ENCODE data around the gene KATNB1.

The KATNB1 gene, protein sequence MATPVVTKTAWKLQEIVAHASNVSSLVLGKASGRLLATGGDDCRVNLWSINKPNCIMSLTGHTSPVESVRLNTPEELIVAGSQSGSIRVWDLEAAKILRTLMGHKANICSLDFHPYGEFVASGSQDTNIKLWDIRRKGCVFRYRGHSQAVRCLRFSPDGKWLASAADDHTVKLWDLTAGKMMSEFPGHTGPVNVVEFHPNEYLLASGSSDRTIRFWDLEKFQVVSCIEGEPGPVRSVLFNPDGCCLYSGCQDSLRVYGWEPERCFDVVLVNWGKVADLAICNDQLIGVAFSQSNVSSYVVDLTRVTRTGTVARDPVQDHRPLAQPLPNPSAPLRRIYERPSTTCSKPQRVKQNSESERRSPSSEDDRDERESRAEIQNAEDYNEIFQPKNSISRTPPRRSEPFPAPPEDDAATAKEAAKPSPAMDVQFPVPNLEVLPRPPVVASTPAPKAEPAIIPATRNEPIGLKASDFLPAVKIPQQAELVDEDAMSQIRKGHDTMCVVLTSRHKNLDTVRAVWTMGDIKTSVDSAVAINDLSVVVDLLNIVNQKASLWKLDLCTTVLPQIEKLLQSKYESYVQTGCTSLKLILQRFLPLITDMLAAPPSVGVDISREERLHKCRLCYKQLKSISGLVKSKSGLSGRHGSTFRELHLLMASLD

GRCh38 chr16:57735755-57736418 is at the start of gene KATNB1:
Gene KATNB1, plus strand, starts transcription at chr16:57735770. Its CDS starts 1,474 bp downstream, at chr16:57737244.
- peak; percentile 42 for DNase-seq

DNA sequence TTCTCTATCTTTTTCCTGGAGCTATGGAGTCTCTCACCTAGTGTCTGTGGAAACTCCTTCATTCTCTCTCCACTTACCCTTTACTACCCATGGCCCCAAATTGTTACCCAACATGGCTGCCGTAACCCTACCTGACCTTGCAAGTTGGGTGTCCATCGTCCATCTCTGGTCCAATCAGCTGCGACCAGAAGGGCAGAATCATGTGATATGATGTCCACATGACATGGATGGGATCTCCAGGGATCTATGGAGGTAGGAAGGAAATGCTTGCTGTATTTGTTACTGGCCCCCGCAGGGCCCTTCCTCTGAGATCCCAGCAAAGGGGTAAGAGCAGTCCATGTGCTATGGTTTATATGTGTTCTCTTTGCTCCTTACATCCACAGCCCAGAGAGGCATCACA is 49.0 kb upstream of the KATNB1 start:
- no peak for DNase-seq

DNA sequence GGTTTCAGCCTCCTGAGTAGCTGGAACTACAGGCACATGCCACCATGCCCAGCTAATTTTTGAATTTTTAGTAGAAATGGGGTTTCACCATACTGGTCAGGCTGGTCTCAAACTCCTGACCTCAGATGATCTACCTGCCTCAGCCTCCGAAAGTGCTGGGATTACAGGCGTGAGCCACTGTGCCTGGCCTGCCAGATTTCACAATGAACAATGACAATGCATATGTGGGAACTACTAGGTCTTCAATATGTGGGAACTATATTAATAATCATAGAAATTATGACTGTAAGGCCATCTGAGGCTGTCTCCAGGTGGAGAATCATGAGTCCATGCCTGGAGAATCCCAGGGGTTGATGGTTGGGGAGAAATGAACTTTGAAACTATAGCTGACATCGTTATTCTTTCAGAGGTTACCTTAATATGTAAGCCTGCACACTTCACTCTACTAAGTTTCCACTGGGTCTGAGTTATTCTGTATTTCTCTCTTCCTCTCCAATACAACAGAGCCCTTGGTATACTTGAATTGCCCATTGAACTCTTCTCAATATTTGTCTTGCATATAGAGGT is 48.1 kb upstream of the KATNB1 start:
- DNase-seq = no peak

DNA sequence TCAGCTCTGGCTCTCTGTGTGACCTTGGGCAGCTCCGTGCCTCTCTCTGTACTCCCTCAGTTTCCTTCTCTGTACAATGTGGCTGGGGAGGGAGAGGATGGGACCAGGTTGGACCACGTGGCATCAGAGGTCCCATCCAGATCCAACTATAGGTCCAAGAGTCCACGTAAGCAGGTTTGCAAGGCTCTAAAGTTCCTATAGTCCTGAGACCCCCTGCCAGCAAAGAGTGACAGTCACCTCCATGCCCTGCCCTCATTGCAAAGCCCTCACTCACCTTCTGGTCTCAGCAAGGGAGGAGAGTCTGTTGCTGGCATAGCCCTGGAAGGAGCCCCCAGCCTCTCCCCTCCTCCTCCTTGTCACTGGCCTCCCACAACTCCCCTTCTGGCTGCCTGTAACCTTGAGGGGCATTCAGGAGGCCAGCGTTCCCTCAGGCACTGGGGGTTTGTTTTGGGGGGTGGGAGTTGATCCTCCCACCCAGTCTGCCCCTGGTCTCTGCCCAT is 47.0 kb upstream of the KATNB1 start:
- DNase-seq = no peak

DNA sequence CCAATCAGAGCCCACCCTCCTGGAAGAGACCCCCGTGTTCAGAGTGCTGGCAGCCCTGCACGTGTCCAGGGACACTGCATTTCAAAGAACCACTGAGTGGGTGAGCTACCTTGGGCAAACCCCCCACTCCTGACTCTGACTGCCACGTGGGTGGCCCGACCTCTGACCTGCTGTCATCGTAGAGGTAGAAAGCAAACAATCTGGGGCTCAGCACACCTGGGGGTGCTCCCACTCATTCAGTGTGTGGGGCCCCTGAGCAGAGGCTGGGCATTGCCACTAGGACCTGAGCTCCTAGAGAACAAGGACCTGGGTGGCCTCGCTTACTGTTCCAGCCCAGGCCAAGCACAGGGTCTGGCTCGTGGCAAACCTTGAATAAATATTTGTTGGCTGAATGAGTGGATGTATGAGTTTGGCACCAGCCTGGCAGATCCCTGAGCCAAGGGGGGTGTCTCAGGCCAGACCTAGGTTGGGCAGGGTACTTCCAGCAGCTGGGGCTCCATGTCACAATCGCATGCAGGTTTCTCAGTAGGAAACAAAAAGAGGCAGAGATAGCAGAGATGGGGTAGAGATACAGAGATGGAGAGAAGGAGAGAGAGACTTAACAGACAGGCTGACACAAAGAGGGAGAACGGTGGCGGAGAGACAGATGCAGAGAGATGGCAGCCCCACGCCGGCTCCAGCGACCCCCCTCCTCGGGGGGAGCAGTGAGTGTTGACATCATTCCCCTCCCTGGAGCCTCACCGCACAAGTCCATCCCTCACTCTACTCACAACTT is 46.4 kb upstream of the KATNB1 start:
- no peak for DNase-seq

DNA sequence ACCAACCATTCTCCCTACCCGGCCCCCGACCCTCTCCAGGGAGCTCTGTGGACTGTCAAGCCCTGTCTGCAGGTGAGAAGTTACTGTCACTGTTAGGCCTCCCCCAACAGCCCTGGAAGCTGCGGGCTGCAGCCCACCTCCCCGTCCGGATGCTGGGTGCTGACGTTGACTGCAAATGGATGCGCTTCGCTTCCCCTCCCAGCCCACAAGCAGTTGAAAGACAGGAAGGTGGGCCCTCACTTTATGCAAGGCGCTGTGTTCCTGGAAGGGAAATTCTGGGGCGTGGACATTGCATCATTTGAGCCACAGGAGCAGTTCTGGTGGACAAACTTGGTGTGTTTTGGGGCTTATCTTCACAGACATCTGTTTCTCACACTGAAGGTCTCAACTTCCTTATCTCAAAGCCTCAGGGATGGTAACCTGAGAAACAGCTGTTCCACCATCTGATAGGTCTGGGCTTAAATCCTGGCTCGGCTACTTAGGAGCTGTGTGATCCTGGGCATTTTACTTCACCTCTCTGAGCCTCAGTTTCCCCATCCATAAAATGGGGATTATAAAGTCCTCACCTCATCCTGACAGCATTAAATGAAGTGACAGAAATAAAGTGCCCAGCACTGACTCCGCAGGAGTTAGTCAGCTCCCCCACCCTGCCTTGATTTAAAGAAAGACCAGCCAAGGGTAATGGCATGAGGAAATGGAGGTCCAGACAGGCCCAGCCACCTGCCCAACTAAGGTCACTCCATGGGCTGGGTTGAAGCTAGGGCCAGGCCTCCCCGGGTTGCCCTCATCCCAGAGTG is 45.6 kb upstream of the KATNB1 start:
- peak; percentile 4 for DNase-seq

DNA sequence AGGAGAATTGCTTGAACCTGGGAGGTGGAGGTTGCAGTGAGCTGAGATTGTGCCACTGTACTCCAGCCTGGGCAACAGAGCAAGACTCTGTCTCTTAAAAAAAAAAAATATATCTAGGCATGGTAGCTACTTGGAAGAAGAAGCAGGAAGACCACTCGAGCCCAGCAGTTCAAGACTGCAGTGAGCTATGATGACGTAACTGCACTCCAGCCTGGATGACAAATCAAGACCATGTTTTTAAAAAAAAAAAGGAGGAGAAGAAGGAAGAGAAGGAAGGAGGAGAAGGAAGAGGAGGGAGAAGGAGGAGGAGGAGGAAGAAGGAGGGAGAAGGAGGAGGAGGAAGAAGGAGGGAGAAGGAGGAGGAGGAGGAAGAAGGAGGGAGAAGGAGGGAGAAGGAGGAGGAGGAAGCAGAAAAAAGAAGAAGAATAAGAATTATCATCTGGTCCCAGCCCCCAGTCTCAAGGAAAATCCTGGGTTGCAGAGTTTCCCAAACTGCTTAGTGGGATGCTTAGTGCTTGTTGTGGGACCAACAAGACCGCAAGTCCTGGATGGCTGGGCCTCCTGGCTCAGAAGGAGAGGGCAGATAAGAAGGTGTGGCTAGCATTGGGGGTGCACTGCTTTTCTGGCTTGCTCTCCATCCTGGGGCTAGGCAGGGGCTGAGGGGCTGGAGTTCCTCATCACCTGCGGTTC is 44.6 kb upstream of the KATNB1 start:
- no peak for DNase-seq

GRCh38 chr16:57692636-57693035 is 42.9 kb upstream of the KATNB1 start:
- DNase-seq = no peak

DNA sequence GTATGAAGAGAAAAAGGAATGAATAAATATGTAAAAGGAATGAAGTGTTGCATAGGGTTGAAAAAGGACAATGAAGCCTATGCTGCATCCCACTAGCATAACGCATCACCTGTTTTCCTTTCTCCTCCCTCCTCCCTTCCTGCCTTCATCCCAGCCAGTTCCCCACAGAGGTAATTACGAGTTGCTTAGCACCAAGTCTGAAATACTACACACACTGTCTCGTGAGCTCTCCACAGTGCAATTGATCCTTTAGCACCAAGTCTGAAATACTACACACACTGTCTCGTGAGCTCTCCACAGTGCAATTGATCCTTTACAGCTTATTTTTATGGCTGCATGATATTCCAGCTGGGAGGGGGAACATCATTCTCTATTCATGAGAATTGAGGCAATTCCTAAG is 42.0 kb upstream of the KATNB1 start:
- no peak for DNase-seq

- DNase-seq = no peak
Observed at GRCh38 chr16:57694231-57694724, 41.3 kb upstream of the KATNB1 start.

DNA sequence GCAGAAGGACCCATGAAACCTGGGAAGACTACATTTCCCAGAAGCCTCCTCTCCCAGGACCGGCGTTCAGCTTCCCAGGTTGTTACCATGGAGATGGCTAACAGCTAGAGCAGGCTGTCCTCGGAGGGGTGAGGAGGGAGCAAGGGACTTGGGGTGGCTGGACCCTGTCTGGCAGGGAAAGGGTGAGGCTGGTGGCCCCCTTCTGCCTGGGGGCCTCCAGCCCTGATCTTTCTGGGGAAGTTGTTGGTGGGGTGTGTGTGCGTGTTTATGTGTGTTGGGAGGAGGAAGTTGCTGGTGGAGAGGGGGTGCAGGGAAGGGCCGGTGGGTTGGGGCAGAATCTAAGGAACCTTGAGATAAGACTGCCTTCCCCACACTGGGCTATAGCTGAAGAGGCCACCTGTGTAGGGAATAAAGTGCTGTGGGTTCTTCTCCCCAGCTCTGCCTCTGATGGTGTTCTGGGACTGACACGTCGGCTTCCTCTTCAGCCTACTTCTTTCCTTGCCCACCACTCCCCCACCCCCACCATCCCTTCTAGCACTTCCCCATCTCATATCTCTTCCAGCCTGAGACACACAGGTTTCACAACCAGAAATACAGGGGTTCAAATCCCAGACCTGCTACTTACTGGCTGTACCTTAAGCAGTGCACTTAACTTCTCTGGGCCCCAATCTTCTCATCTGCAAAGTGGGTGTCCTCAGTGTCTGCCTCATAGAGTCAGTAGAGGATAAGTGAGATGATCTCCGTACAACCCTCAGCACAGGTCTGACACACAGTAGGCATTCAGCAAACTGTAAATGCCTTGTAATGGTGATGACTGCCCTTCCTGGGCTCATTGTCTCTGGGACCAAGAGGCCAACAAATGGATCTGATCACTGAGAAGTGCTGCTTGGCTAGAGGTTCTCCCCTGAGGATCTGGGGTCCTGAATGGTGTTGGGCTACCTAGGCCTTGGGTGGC is 40.6 kb upstream of the KATNB1 start, which contains the start of gene DRC7:
TSS of gene DRC7 (plus strand) at position 82 of the 955 bp plus-strand sequence. CDS start 3,144 bp downstream, outside the sequence.
- peak; percentile 72 for DNase-seq

- DNase-seq = no peak
Observed at GRCh38 chr16:57695680-57696069, 39.9 kb upstream of the KATNB1 start.

GRCh38 chr16:57696240-57696639 is 39.3 kb upstream of the KATNB1 start:
- DNase-seq = no peak

DNA sequence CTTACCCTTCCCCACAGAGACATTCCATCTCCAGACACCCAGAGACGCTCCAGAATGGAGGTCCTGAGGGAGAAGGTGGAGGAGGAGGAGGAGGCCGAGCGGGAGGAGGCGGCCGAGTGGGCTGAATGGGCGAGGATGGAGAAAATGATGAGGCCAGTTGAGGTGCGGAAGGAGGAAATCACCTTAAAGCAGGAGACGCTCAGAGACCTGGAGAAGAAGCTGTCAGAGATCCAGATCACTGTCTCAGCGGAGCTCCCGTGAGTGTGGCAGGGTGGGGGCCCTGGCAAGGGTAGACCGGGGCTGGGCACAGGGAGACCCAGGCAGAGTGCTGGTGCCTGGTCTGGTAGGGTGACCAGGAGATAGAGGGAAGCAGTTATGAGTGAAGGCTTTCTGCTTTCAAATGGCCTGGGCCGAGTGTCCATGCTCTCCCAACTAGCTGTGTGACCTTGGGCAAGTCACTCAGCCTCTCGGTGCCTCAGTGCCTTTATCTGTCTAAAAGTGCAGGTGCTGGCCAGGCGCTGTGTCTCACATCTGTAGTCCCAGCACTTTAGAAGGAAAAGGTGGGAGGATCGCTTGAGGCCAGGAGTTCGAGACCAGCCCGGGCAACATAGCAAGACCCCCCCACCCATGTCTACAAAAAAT is 37.6 kb upstream of the KATNB1 start:
- no peak for DNase-seq

GRCh38 chr16:57698812-57699405 is 36.7 kb upstream of the KATNB1 start:
- no peak for DNase-seq

DNA sequence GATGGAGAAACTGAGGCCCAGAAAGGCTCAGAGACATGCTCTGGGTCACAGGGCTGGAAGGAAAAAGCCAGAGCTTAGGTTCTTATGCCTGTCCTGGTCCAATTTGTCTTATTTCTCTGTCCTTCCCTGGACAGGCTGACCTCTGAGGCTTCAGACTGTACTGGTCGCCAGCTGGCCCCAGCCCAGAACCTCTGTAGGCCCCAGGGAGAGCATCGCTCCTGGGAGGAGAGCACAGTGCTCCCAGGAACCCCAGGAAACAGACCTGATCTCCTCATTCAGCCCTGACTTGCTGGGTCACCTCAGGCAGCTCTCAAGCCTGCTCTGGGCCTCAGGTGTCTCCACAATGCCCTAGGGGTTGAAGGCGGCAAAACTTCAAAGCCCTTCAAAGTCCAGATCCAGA is 36.1 kb upstream of the KATNB1 start:
- DNase-seq = no peak

DNA sequence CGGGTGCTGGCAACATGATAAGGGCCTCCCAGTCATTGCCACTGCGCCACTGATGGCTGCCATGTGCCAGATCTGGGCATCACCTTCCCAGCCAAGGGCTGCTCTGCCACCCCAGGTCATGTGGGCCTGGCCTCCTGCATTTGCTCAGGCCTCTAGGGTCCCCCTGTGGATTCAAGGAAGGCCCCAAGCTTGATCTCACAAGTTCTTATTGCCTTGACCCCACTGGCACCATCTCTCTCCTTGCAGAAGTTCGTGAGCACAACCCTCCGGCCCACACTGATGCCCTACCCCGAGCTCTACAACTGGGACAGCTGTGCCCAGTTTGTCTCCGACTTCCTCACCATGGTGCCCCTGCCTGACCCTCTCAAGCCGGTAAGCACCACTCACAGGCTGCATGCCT is 35.7 kb upstream of the KATNB1 start:
- DNase-seq = no peak

GRCh38 chr16:57700781-57701551 is 34.6 kb upstream of the KATNB1 start:
- no peak for DNase-seq

Measured in NCI-H2171 treated with DMSO at 0.1 percent for 48 hours (cell line).